Measurements from ENCODE around the gene KRT34. TPM values are rescaled to one million over a fixed set of nuclear protein-coding genes. Genes with fewer than 3 reads are reported as not detected.

KRT34 gene
- total and polyA plus RNA-seq, 2 experiments from 2014 or later: 0.20 TPM; not detected in 1

- no peaks in the 10 kb centered on the region for H3K9me2 ChIP-seq (replicated peaks; ENCODE audit: insufficient read depth)
- H3K27me3 ChIP-seq: no peaks in the 10 kb centered on the region
- DNase-seq (ENCODE audit: low spot score): no peak
- H3K27ac ChIP-seq: no peak overlapping the region
- TF ChIP-seq EZH2 (IDR thresholded peaks at IDR 0.05; ENCODE audit: borderline replicate concordance): no peak
- no peak for TF ChIP-seq CTCF (IDR thresholded peaks at IDR 0.05; ENCODE audit: poor library complexity)
- TF ChIP-seq EZH2phosphoT487 (IDR thresholded peaks at IDR 0.05; ENCODE audit: low read depth, severe bottlenecking, unreplicated experiment): no peak
- no peaks in the 10 kb centered on the region for H3K9me3 ChIP-seq (ENCODE audit: low read depth)
- H4K20me1 ChIP-seq (ENCODE audit: insufficient read depth, poor library complexity, severe bottlenecking): no peaks in the 10 kb centered on the region
- 94% methylated on average over 3 of the region's 3 CpGs for WGBS (ENCODE audit: low lambda C conversion rate, missing lambda C conversion rate)
- H3K79me2 ChIP-seq: no peaks in the 10 kb centered on the region
- H3K4me3 ChIP-seq: no peak overlapping the region
- no peaks in the 10 kb centered on the region for H3K36me3 ChIP-seq (replicated peaks; ENCODE audit: insufficient read depth, low read depth)
- H2AFZ ChIP-seq: no peak overlapping the region
- no peak overlapping the region for H3K4me2 ChIP-seq
- H3K4me1 ChIP-seq (ENCODE audit: insufficient read depth): no peaks in the 10 kb centered on the region
Observed at GRCh38 chr17:41333836-41334235, 48.3 kb downstream of the KRT34 start.

- Histone ChIP-seq H3K4me3 (no peak overlapping the region), H3K36me3 (replicated peaks; ENCODE audit: insufficient read depth, low read depth) (no peaks in the 10 kb centered on the region), H2AFZ (no peak overlapping the region), H3K79me2 (no peaks in the 10 kb centered on the region), H3K27ac (no peak overlapping the region), H3K4me2 (no peak overlapping the region), H4K20me1 (ENCODE audit: insufficient read depth, poor library complexity, severe bottlenecking) (no peaks in the 10 kb centered on the region), H3K9me2 (replicated peaks; ENCODE audit: insufficient read depth) (no peaks in the 10 kb centered on the region), H3K9me3 (ENCODE audit: low read depth) (no peaks in the 10 kb centered on the region), H3K4me1 (ENCODE audit: insufficient read depth) (no peaks in the 10 kb centered on the region), H3K27me3 (no peaks in the 10 kb centered on the region)
- 88% methylated on average over 5 of the region's 5 CpGs for WGBS (ENCODE audit: low lambda C conversion rate, missing lambda C conversion rate)
- TF ChIP-seq EZH2phosphoT487 (IDR thresholded peaks at IDR 0.05; ENCODE audit: low read depth, severe bottlenecking, unreplicated experiment): no peak
- TF ChIP-seq EZH2 (IDR thresholded peaks at IDR 0.05; ENCODE audit: borderline replicate concordance): no peak
- TF ChIP-seq CTCF (IDR thresholded peaks at IDR 0.05; ENCODE audit: poor library complexity): no peak
- no peak for DNase-seq (ENCODE audit: low spot score)
Observed at GRCh38 chr17:41333098-41333497, 49.0 kb downstream of the KRT34 start.

- 93% methylated on average over 2 of the region's 2 CpGs for WGBS (ENCODE audit: low lambda C conversion rate, missing lambda C conversion rate)
- no peak overlapping the region for H3K4me2 ChIP-seq
- H3K27ac ChIP-seq: no peak overlapping the region
- H2AFZ ChIP-seq: no peak overlapping the region
- H3K9me3 ChIP-seq (ENCODE audit: low read depth): no peaks in the 10 kb centered on the region
- H3K4me3 ChIP-seq: no peak overlapping the region
- H3K4me1 ChIP-seq (ENCODE audit: insufficient read depth): no peaks in the 10 kb centered on the region
- TF ChIP-seq CTCF (IDR thresholded peaks at IDR 0.05; ENCODE audit: poor library complexity): no peak
- TF ChIP-seq EZH2phosphoT487 (IDR thresholded peaks at IDR 0.05; ENCODE audit: low read depth, severe bottlenecking, unreplicated experiment): no peak
- TF ChIP-seq EZH2 (IDR thresholded peaks at IDR 0.05; ENCODE audit: borderline replicate concordance): no peak
- no peaks in the 10 kb centered on the region for H3K9me2 ChIP-seq (replicated peaks; ENCODE audit: insufficient read depth)
- DNase-seq (ENCODE audit: low spot score): no peak
- no peaks in the 10 kb centered on the region for H3K27me3 ChIP-seq
- no peaks in the 10 kb centered on the region for H3K36me3 ChIP-seq (replicated peaks; ENCODE audit: insufficient read depth, low read depth)
- no peaks in the 10 kb centered on the region for H3K79me2 ChIP-seq
- no peaks in the 10 kb centered on the region for H4K20me1 ChIP-seq (ENCODE audit: insufficient read depth, poor library complexity, severe bottlenecking)
Observed at GRCh38 chr17:41332239-41332638, 49.9 kb downstream of the KRT34 start.

DNA sequence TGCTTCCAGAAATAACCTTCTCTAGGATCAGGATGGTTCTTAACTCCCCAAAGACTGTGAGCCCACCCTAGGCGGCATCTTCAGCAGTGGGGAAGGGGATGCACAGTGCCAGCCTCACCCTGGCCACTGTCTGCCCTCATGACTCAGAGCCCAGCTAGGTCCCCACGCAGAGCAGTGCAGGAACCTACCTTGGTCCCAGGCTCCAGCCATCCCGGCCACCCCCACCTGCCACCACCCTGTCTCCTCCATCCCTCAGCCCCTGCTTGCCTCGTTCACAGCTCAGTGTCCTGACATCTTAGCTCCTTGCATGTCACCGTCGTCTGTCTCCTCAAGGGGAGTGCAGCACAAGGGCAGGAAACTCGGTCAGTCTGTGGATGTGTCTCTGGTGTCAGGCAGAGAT, 50.5 kb downstream of the KRT34 start:
- no peak overlapping the region for H3K4me3 ChIP-seq
- H3K36me3 ChIP-seq (replicated peaks; ENCODE audit: insufficient read depth, low read depth): no peaks in the 10 kb centered on the region
- no peaks in the 10 kb centered on the region for H3K9me2 ChIP-seq (replicated peaks; ENCODE audit: insufficient read depth)
- H4K20me1 ChIP-seq (ENCODE audit: insufficient read depth, poor library complexity, severe bottlenecking): no peaks in the 10 kb centered on the region
- TF ChIP-seq EZH2phosphoT487 (IDR thresholded peaks at IDR 0.05; ENCODE audit: low read depth, severe bottlenecking, unreplicated experiment) (no peak), EZH2 (IDR thresholded peaks at IDR 0.05; ENCODE audit: borderline replicate concordance) (no peak), CTCF (IDR thresholded peaks at IDR 0.05; ENCODE audit: poor library complexity) (no peak)
- no peak overlapping the region for H3K27ac ChIP-seq
- no peak overlapping the region for H3K4me2 ChIP-seq
- 85% methylated on average over 6 of the region's 7 CpGs for WGBS (ENCODE audit: low lambda C conversion rate, missing lambda C conversion rate)
- H3K79me2 ChIP-seq: no peaks in the 10 kb centered on the region
- no peak overlapping the region for H2AFZ ChIP-seq
- DNase-seq (ENCODE audit: low spot score): no peak
- H3K9me3 ChIP-seq (ENCODE audit: low read depth): no peaks in the 10 kb centered on the region
- no peaks in the 10 kb centered on the region for H3K27me3 ChIP-seq
- H3K4me1 ChIP-seq (ENCODE audit: insufficient read depth): no peaks in the 10 kb centered on the region

Data from hepatocyte (in vitro differentiated cells).